ENCODE data around the gene MYRF.

GRCh38 chr11:61783717-61784505 lies 31.5 kb downstream of the MYRF start:
- TF ChIP-seq POLR2A (IDR thresholded peaks at IDR 0.05; ENCODE audit: low read depth, low read length) (no peak; the same call in 1 of the 2 replicates), TAF1 (IDR thresholded peaks at IDR 0.05; ENCODE audit: borderline replicate concordance, low read depth, low read length) (no peak), POLR2AphosphoS5 (IDR thresholded peaks at IDR 0.05; ENCODE audit: low read depth, low read length) (no peak)
